ENCODE data around the gene FGD3.

GRCh38 chr9:93060746-93061259, 113.5 kb downstream of the FGD3 start:
- TF ChIP-seq CBX2 (IDR thresholded peaks at IDR 0.05; ENCODE audit: borderline replicate concordance, low read depth) (no peak), CTCF (IDR thresholded peaks at IDR 0.05) (no peak), JUNB (IDR thresholded peaks at IDR 0.05) (no peak), RAD21 (conservative IDR thresholded peaks at IDR 0.05 in 1 of 2, IDR thresholded peaks at IDR 0.05 in 1 of 2) (no peak), E2F6 (IDR thresholded peaks at IDR 0.05; ENCODE audit: borderline replicate concordance, low read depth) (no peak), NR3C1 (IDR thresholded peaks at IDR 0.05) (no peak), EP300 (IDR thresholded peaks at IDR 0.05) (no peak), USF2 (IDR thresholded peaks at IDR 0.05) (no peak), POLR2A (IDR thresholded peaks at IDR 0.05; ENCODE audit: low read length) (no peak), EHMT2 (IDR thresholded peaks at IDR 0.05; ENCODE audit: low read depth) (no peak), ELK1 (IDR thresholded peaks at IDR 0.05; ENCODE audit: low read depth, low read length) (no peak), RCOR1 (IDR thresholded peaks at IDR 0.05; ENCODE audit: low read depth, low read length) (no peak), ZNF302 (CRISPR knock-in tag; IDR thresholded peaks at IDR 0.05) (no peak)

All from A549 (cell line).